H9 (cell line): Measurements from ENCODE around the gene IFFO2. TPM values are rescaled to one million over a fixed set of nuclear protein-coding genes. Genes with fewer than 3 reads are reported as not detected.
A peak's percentile ranks its signal among the peaks of the same experiment; 100 is the strongest.

Experiments
- DNase-seq: peaks from one replicate; pipeline ENCODE4 v3.0.0-alpha.2; 2017
- H2AFZ ChIP-seq: one replicate; pipeline ENCODE4 v1.6.1; 2013; ENCODE audit warnings: mild to moderate bottlenecking, low read length, control low read depth, moderate library complexity
- H2AK5ac ChIP-seq: 2 replicates; pipeline ENCODE4 v1.6.1; 2013; ENCODE audit warnings: low read length, control low read depth, mixed read lengths; ENCODE audit not compliant: insufficient read length
- H2BK120ac ChIP-seq: one replicate; pipeline ENCODE4 v1.6.1; 2013; ENCODE audit warnings: low read depth, mild to moderate bottlenecking, low read length, control low read depth, inconsistent platforms; ENCODE audit not compliant: poor library complexity, severe bottlenecking
- H2BK12ac ChIP-seq: 2 replicates; pipeline ENCODE4 v1.6.1; 2013; ENCODE audit warnings: low read length, control low read depth, mixed read lengths, low read depth; ENCODE audit not compliant: insufficient read length
- H2BK15ac ChIP-seq: 2 replicates; pipeline ENCODE4 v1.6.1; 2013; ENCODE audit warnings: low read depth, low read length, control low read depth
- H2BK20ac ChIP-seq: one replicate; pipeline ENCODE4 v1.6.1; 2013; ENCODE audit warnings: low read depth, mild to moderate bottlenecking, low read length, control low read depth, inconsistent platforms; ENCODE audit not compliant: poor library complexity, severe bottlenecking
- H2BK5ac ChIP-seq: 2 replicates; pipeline ENCODE4 v1.6.1; 2013; ENCODE audit warnings: low read length, control low read depth, mixed read lengths; ENCODE audit not compliant: insufficient read length
- H3K14ac ChIP-seq: 2 replicates; pipeline ENCODE4 v1.6.1; 2013; ENCODE audit warnings: low read length, control low read depth; ENCODE audit not compliant: insufficient read depth
- H3K18ac ChIP-seq: 2 replicates; pipeline ENCODE4 v1.6.1; 2013; ENCODE audit warnings: low read depth, mild to moderate bottlenecking, mixed read lengths, low read length, control low read depth; ENCODE audit not compliant: insufficient read length
- H3K23ac ChIP-seq: 2 replicates; pipeline ENCODE4 v1.6.1; 2013; ENCODE audit warnings: low read length, control low read depth, mixed read lengths, low read depth; ENCODE audit not compliant: insufficient read length
- H3K23me2 ChIP-seq: 2 replicates; pipeline ENCODE4 v1.6.1; 2013; ENCODE audit warnings: low read depth, mild to moderate bottlenecking, mixed read lengths, low read length, control low read depth; ENCODE audit not compliant: insufficient read length, poor library complexity, severe bottlenecking
- H3K27ac ChIP-seq: 2 replicates; pipeline ENCODE4 v1.5.1; 2013; ENCODE audit warnings: low read length, control low read depth, mixed read lengths, low read depth; ENCODE audit not compliant: insufficient read length
- H3K27me3 ChIP-seq: 2 replicates; pipeline ENCODE4 v1.6.1; 2013; ENCODE audit warnings: low read length, control low read depth, inconsistent platforms; ENCODE audit not compliant: insufficient read depth
- H3K4ac ChIP-seq: 2 replicates; pipeline ENCODE4 v1.6.1; 2013; ENCODE audit warnings: low read depth, mild to moderate bottlenecking, control low read depth, inconsistent platforms, low read length, moderate library complexity
- H3K4me1 ChIP-seq: 2 replicates; pipeline ENCODE4 v1.6.1; 2013; ENCODE audit warnings: low read length, control low read depth, inconsistent platforms; ENCODE audit not compliant: insufficient read depth
- H3K4me2 ChIP-seq: 2 replicates; pipeline ENCODE4 v1.6.1; 2013; ENCODE audit warnings: low read length, control low read depth, mixed read lengths; ENCODE audit not compliant: insufficient read length, insufficient read depth
- H3K56ac ChIP-seq: 2 replicates; pipeline ENCODE4 v1.6.1; 2013; ENCODE audit warnings: low read depth, mild to moderate bottlenecking, mixed read lengths, low read length, control low read depth; ENCODE audit not compliant: insufficient read length
- H3K79me1 ChIP-seq: 2 replicates; pipeline ENCODE4 v1.6.1; 2013; ENCODE audit warnings: low read depth, mild to moderate bottlenecking, moderate library complexity, low read length, control low read depth, inconsistent platforms; ENCODE audit not compliant: insufficient read depth, poor library complexity, severe bottlenecking
- H3K79me2 ChIP-seq: 2 replicates; pipeline ENCODE4 v1.6.1; 2013; ENCODE audit warnings: low read length, control low read depth, inconsistent platforms; ENCODE audit not compliant: insufficient read depth
- H3K9ac ChIP-seq: 2 replicates; pipeline ENCODE4 v1.6.1; 2013; ENCODE audit warnings: low read length, control low read depth, mixed read lengths; ENCODE audit not compliant: insufficient read length; ENCODE audit errors: extremely low read depth
- H3K9me3 ChIP-seq: one replicate; pipeline ENCODE4 v1.6.1; 2013; ENCODE audit warnings: low read depth, low read length, inconsistent platforms; ENCODE audit not compliant: control insufficient read depth
- H3T11ph ChIP-seq: one replicate; pipeline ENCODE4 v1.6.1; 2013; ENCODE audit warnings: mild to moderate bottlenecking, low read length, control low read depth, inconsistent platforms
- H4K20me1 ChIP-seq: one replicate; pipeline ENCODE4 v1.6.1; 2013; ENCODE audit not compliant: control insufficient read depth, insufficient read length, insufficient read depth
- H4K5ac ChIP-seq: 2 replicates; pipeline ENCODE4 v1.6.1; 2013; ENCODE audit warnings: low read depth, mild to moderate bottlenecking, mixed read lengths, low read length, control low read depth; ENCODE audit not compliant: insufficient read length
- H4K8ac ChIP-seq: replicated peaks from 2 replicates; pipeline ENCODE4 v1.6.1; 2013; ENCODE audit warnings: low read length, control low read depth, mixed read lengths, low read depth; ENCODE audit not compliant: insufficient read length
- H4K91ac ChIP-seq: 2 replicates; pipeline ENCODE4 v1.6.1; 2013; ENCODE audit warnings: low read depth, mild to moderate bottlenecking, moderate library complexity, mixed read lengths, low read length, control low read depth; ENCODE audit not compliant: insufficient read length
- H3K27ac Mint-ChIP-seq, 3 experiments: 2 replicates in 2 of 3; 3 replicates in 1 of 3; pipeline ENCODE4 v1.8.0; 2020 to 2021; ENCODE audit warnings: mixed read lengths in 3 of 3, mild to moderate bottlenecking in 1 of 3, moderate library complexity in 1 of 3
- H3K27me3 Mint-ChIP-seq: 2 replicates; pipeline ENCODE4 v1.8.0; 2021; ENCODE audit warnings: low read depth, mild to moderate bottlenecking, moderate library complexity, mixed read lengths
- H3K36me3 Mint-ChIP-seq, 3 experiments: 2 replicates in 2 of 3; 3 replicates in 1 of 3; pipeline ENCODE4 v1.8.0; 2020 to 2021; ENCODE audit warnings: low read depth in 3 of 3, mixed read lengths in 3 of 3; ENCODE audit not compliant: insufficient read depth in 1 of 3
- H3K4me1 Mint-ChIP-seq, 2 experiments: 2 replicates each; pipeline ENCODE4 v1.8.0; 2020; ENCODE audit warnings: mixed read lengths in 2 of 2
- H3K4me3 Mint-ChIP-seq, 2 experiments: 2 replicates in 1 of 2; 3 replicates in 1 of 2; pipeline ENCODE4 v1.8.0; 2020 to 2021; ENCODE audit warnings: mild to moderate bottlenecking in 2 of 2, mixed read lengths in 2 of 2, moderate library complexity in 1 of 2
- H3K9me3 Mint-ChIP-seq, 2 experiments: 2 replicates in 1 of 2; 3 replicates in 1 of 2; pipeline ENCODE4 v1.8.0; 2020; ENCODE audit warnings: mild to moderate bottlenecking in 2 of 2, mixed read lengths in 2 of 2, moderate library complexity in 1 of 2
- CTCF ChIP-seq: fragments of 200-600 bp; sonication (generic); conservative IDR thresholded peaks from 3 replicates; pipeline ENCODE4 v1.8.0; 2021; ENCODE audit warnings: antibody characterized with exemption, mild to moderate bottlenecking
- WGBS: extraction: QIAGEN DNeasy Blood & Tissue Kit; methylation state at CpG from one replicate; pipeline ENCODE4 v1.1.7; 2013; ENCODE audit warnings: missing lambda C conversion rate, low lambda C conversion rate, mixed read lengths; ENCODE audit not compliant: insufficient read length; ENCODE audit errors: extremely low coverage; 5-methylcytosine and 5-hydroxymethylcytosine counted together
- total RNA-seq: library from RNA; stranded (reverse); gene quantifications from 2 replicates; pipeline ENCODE4 v1.2.1, GENCODE V29; 2021

Gene IFFO2
- total RNA-seq, 1 experiment from 2014 or later = 3.6 TPM

GRCh38 chr1:18957532-18958300, 1.2 kb upstream of the IFFO2 start:
- Histone ChIP-seq H4K91ac (no peak overlapping the region), H4K5ac (no peak overlapping the region), H3K9me3 (no peaks in the 10 kb centered on the region), H4K20me1 (no peaks in the 10 kb centered on the region), H2BK120ac (no peak overlapping the region), H3K79me1 (no peaks in the 10 kb centered on the region), H3K4ac (no peak overlapping the region), H3K23me2 (peaks cover 5% of the 10 kb centered on the region), H3K23ac (no peak overlapping the region), H2BK15ac (no peak overlapping the region), H3K56ac (no peak overlapping the region), H3K27ac (no peak overlapping the region), H3K4me2 (peak overlapping the region; percentile 30), H2BK5ac (no peak overlapping the region), H3K4me1 (no peaks in the 10 kb centered on the region; the same call in 1 of the 2 replicates), H4K8ac (no peak overlapping the region), H3K14ac (no peak overlapping the region), H3K18ac (no peak overlapping the region), H3K27me3 (peaks cover 5% of the 10 kb centered on the region; the same call in 1 of the 2 replicates), H2AFZ (no peak overlapping the region), H3T11ph (no peak overlapping the region), H2AK5ac (no peak overlapping the region), H3K9ac (no peak overlapping the region), H2BK12ac (no peak overlapping the region), H2BK20ac (no peak overlapping the region), H3K79me2 (no peaks in the 10 kb centered on the region)
- TF ChIP-seq CTCF = no peak
- Mint-ChIP-seq H3K4me3 (peak overlapping the region; percentile 73 to 88), H3K27ac (no peak overlapping the region), H3K27me3 (peaks cover 68% of the 10 kb centered on the region), H3K4me1 (peaks cover 12 to 29% of the 10 kb centered on the region in 2 experiments), H3K9me3 (no peaks in the 10 kb centered on the region), H3K36me3 (no peaks in the 10 kb centered on the region; a peak in 1 of 7 replicates)
- WGBS = no CpG with 5 or more reads among the region's 17 CpGs
- DNase-seq = no peak
